HepG2 (cell line): ENCODE results near the gene NFKB2. TPM values are rescaled to one million over a fixed set of nuclear protein-coding genes. Genes with fewer than 3 reads are reported as not detected.

ENCODE experiments used
- ATAC-seq: fragments of 200-7000 bp; cut with Tn5 transposase; 3 replicates; pipeline ENCODE4 v1.9.1; 2020; ENCODE audit warnings: mild to moderate bottlenecking, moderate library complexity
- BruUV-seq: library from RNA; stranded (reverse); fragments of 400-500 nt; replicated peaks from 2 replicates; lab custom pipeline; 2021; lab: Mats Ljungman, UMichigan
- CTCF ChIA-PET: fragments of 300-600 bp; formaldehyde crosslinking; extraction: SDS; loops from one replicate; lab custom pipeline; 2021; ENCODE audit warnings: low total read pairs, inconsistent platforms, low intra/inter-chr PET ratio; lab: Yijun Ruan, JAX
- POLR2A ChIA-PET: fragments of 350-600 bp; sonication (Branson Sonifier 250); formaldehyde crosslinking; loops from one replicate; lab custom pipeline; 2020; ENCODE audit warnings: antibody characterized with exemption, inconsistent platforms; lab: Yijun Ruan, JAX
- DNase-seq: peaks from one replicate; pipeline ENCODE4 v3.0.0-alpha.2; 2015; ENCODE audit warnings: low spot score
- FAIRE-seq: peaks from 3 replicates; lab custom pipeline; 2011; peaks lifted over from hg19 to GRCh38; lab: Jason Lieb, UNC
- H2AFZ ChIP-seq: one replicate; pipeline ENCODE4 v1.6.1; 2011; ENCODE audit warnings: low read length, inconsistent platforms
- H3K27ac ChIP-seq: fragments of 300-600 bp; 3 replicates; pipeline ENCODE4 v1.8.0; 2011; ENCODE audit warnings: mixed run types, mild to moderate bottlenecking, mixed read lengths, low read length, inconsistent platforms; ENCODE audit not compliant: insufficient read depth; ENCODE audit errors: extremely low read length
- H3K27me3 ChIP-seq, 2 experiments: fragments of 200-600 bp in 1 of 2; 2 replicates in 1 of 2; 3 replicates in 1 of 2; pipeline versions ENCODE4 v1.6.0 to v1.8.0; 2011; ENCODE audit warnings: low read length in 2 of 2, mild to moderate bottlenecking in 2 of 2, moderate library complexity in 2 of 2, inconsistent platforms in 1 of 2; ENCODE audit not compliant: insufficient read depth in 2 of 2, control insufficient read depth in 1 of 2
- H3K36me3 ChIP-seq, 2 experiments: fragments of 200-600 bp in 1 of 2; replicated peaks in 1 of 2; 2 replicates in 1 of 2; 3 replicates in 1 of 2; pipeline versions ENCODE4 v1.5.1 to v1.8.0; 2011; ENCODE audit warnings: low read length in 2 of 2, inconsistent platforms in 1 of 2; ENCODE audit not compliant: insufficient read depth in 2 of 2, control insufficient read depth in 1 of 2
- H3K4me1 ChIP-seq: 2 replicates; pipeline ENCODE4 v1.5.1; 2012; ENCODE audit warnings: low read length, inconsistent platforms; ENCODE audit not compliant: insufficient read depth
- H3K4me2 ChIP-seq: 2 replicates; pipeline ENCODE4 v1.6.0; 2011; ENCODE audit warnings: low read depth, low read length, inconsistent platforms
- H3K4me3 ChIP-seq, 3 experiments: fragments of 200-600 bp in 1 of 3; sonication (generic), shearing (Covaris generic) in 1 of 3; replicated peaks in 1 of 3; 2 replicates each; pipeline ENCODE4 v1.5.1; 2011 to 2016; ENCODE audit warnings: low read length in 3 of 3, inconsistent platforms in 2 of 3, low read depth in 2 of 3, mild to moderate bottlenecking in 2 of 3, control low read depth in 1 of 3, mixed read lengths in 1 of 3; ENCODE audit not compliant: insufficient read depth in 1 of 3
- H3K79me2 ChIP-seq: one replicate; pipeline ENCODE4 v1.6.1; 2011; ENCODE audit warnings: low read length, inconsistent platforms; ENCODE audit not compliant: insufficient read depth
- H3K9ac ChIP-seq: 2 replicates; pipeline ENCODE4 v1.6.0; 2011; ENCODE audit warnings: mild to moderate bottlenecking, low read depth, low read length, inconsistent platforms; ENCODE audit not compliant: insufficient read depth
- H3K9me3 ChIP-seq: 2 replicates; pipeline ENCODE4 v1.5.1; 2012; ENCODE audit warnings: mild to moderate bottlenecking, low read length
- H4K20me1 ChIP-seq: 2 replicates; pipeline ENCODE4 v1.6.0; 2011; ENCODE audit warnings: inconsistent platforms, mild to moderate bottlenecking, low read length, moderate library complexity; ENCODE audit not compliant: insufficient read depth
- HNRNPH1 ChIP-seq: fragments of 200-400 bp; formaldehyde crosslinking; optimal IDR thresholded peaks from 2 replicates; pipeline ENCODE3; 2017; ENCODE audit warnings: mild to moderate bottlenecking, low read depth, low read length
- IRF1 ChIP-seq: sonication (generic); formaldehyde crosslinking; IDR thresholded peaks from 2 replicates; pipeline ENCODE4 v1.4.0; 2020; ENCODE audit warnings: low read depth, mild to moderate bottlenecking, missing genetic modification reagents
- XBP1 ChIP-seq: sonication (generic); formaldehyde crosslinking; IDR thresholded peaks from 2 replicates; pipeline ENCODE4 v1.5.0; 2020; ENCODE audit warnings: missing genetic modification reagents
- ZBTB43 ChIP-seq: sonication (generic); formaldehyde crosslinking; conservative IDR thresholded peaks from 2 replicates; pipeline ENCODE4 v1.4.0; 2020; ENCODE audit warnings: missing genetic modification reagents
- ZFAT ChIP-seq: sonication (generic); formaldehyde crosslinking; conservative IDR thresholded peaks from 2 replicates; pipeline ENCODE4 v1.8.1; 2023; ENCODE audit warnings: missing genetic modification reagents, inconsistent platforms
- ZNF30 ChIP-seq: sonication (generic); formaldehyde crosslinking; IDR thresholded peaks from 2 replicates; pipeline ENCODE4 v1.5.0; 2020; ENCODE audit warnings: mild to moderate bottlenecking, missing genetic modification reagents
- ZNF335 ChIP-seq: sonication (generic); formaldehyde crosslinking; IDR thresholded peaks from 2 replicates; pipeline ENCODE4 v1.4.0; 2020; ENCODE audit warnings: missing genetic modification reagents
- ZUFSP ChIP-seq: sonication (generic); formaldehyde crosslinking; IDR thresholded peaks from 2 replicates; pipeline ENCODE4 v1.9.0; 2021; ENCODE audit warnings: missing genetic modification reagents, mild to moderate bottlenecking, borderline replicate concordance
- WGBS: methylation state at CpG from one replicate; pipeline ENCODE4 v1.1.6; 2017; ENCODE audit warnings: low lambda C conversion rate; 5-methylcytosine and 5-hydroxymethylcytosine counted together
- in situ Hi-C: cut with HindIII; loops from 2 replicates; pipeline ENCODE4 v1.10.0; 2017; ENCODE audit warnings: low pct_unique_long_range_greater_than_20kb; ENCODE audit not compliant: extremely low pct_ligation_motif_present
- intact Hi-C: fragments of 100-400 bp; cut with micrococcal nuclease; formaldehyde crosslinking; loops from one replicate; pipeline ENCODE4 v1.10.0; 2022; ENCODE audit not compliant: unreplicated experiment
- polyA plus RNA-seq, 8 experiments: library from polyadenylated mRNA; depleted of rRNA in 3 of 8; stranded (reverse) in 7 of 8; unstranded in 1 of 8; fragments of >200 nt; fragmentation: Illumina TruSeq in 4 of 8; extraction: Trizol in 4 of 8; gene quantifications; 2 replicates each; pipeline versions ENCODE4 v1.2.1 to v1.2.3, GENCODE V29; 2011 to 2016; ENCODE audit warnings: low read depth in 4 of 8, missing spikeins in 1 of 8, mixed read lengths in 1 of 8; ENCODE audit not compliant: insufficient read depth in 1 of 8
- total RNA-seq, 5 experiments: library from RNA; depleted of rRNA; stranded (reverse); fragments of >200 nt; fragmentation: Illumina TruSeq; extraction: Trizol; gene quantifications; 2 replicates each; pipeline ENCODE4 v1.2.3, GENCODE V29; 2016; ENCODE audit warnings: low read depth in 1 of 5
- TF ChIP-seq, protein P1 (sequence below): sonication (generic); formaldehyde crosslinking; IDR thresholded peaks from 2 replicates; pipeline ENCODE4 v1.8.0; 2022; ENCODE audit warnings: mild to moderate bottlenecking, missing genetic modification reagents; ENCODE audit not compliant: insufficient replicate concordance
- TF ChIP-seq, protein P2 (sequence below): fragments of 450-650 bp; IDR thresholded peaks from 2 replicates; pipeline ENCODE4 v1.6.1; 2017; ENCODE audit warnings: mild to moderate bottlenecking

The NFKB2 gene
- total and polyA plus RNA-seq, 2 of the 13 experiments (the other 11 are each of a cell fraction or from before 2014, with no cell fraction given), result 7.7 to 12.5 TPM

- TF ChIP-seq XBP1 (CRISPR knock-in tag) (no peak), ZNF30 (CRISPR knock-in tag) (no peak), ZFAT (CRISPR knock-in tag) (no peak)
Observed at GRCh38 chr10:102398172-102399020, 2.9 kb downstream of the NFKB2 start (continued).

- WGBS, result 19% methylated on average over 9 of the region's 72 CpGs
- Histone ChIP-seq H2AFZ (no peak overlapping the region), H4K20me1 (no peaks in the 10 kb centered on the region), H3K9me3 (no peaks in the 10 kb centered on the region), H3K27ac (peak overlapping the region; percentile 63), H3K9ac (peak overlapping the region; percentile 65), H3K36me3 (peaks cover 0 to 4% of the 10 kb centered on the region in 2 experiments; a peak in 1 of 5 replicates), H3K4me3 (peak overlapping the region; percentile 71 to 78 (median 73); a peak in 4 of 6 replicates), H3K4me2 (peak overlapping the region; percentile 66), H3K79me2 (peaks cover 3% of the 10 kb centered on the region), H3K4me1 (peaks cover 31% of the 10 kb centered on the region), H3K27me3 (no peaks in the 10 kb centered on the region; a peak in 1 of 5 replicates)
- ChIA-PET POLR2A (interaction anchor here (0.6 to 2.6 kb wide), 5 partner anchors 14 to 62 kb away, joined by 3 to 10 read pairs (median 5); partner anchors contain the start of genes CUEDC2 and FBXL15), CTCF (interaction anchor here (1.3 kb wide), 1 partner anchor 169 kb away, joined by 12 read pairs; no protein-coding TSS in a partner anchor)
- DNase-seq (peak; percentile 68), ATAC-seq (peak; percentile 65), FAIRE-seq (peak; percentile 51)
- in situ Hi-C loops (loop anchor here (10.0 kb wide), 1 partner anchor 75 kb away; no protein-coding TSS in a partner anchor), intact Hi-C loops (loop anchor here (2.0 kb wide), 1 partner anchor 169 kb away; no protein-coding TSS in a partner anchor)
- BruUV-seq, result no TSS peak
- TF ChIP-seq, protein P1, sequence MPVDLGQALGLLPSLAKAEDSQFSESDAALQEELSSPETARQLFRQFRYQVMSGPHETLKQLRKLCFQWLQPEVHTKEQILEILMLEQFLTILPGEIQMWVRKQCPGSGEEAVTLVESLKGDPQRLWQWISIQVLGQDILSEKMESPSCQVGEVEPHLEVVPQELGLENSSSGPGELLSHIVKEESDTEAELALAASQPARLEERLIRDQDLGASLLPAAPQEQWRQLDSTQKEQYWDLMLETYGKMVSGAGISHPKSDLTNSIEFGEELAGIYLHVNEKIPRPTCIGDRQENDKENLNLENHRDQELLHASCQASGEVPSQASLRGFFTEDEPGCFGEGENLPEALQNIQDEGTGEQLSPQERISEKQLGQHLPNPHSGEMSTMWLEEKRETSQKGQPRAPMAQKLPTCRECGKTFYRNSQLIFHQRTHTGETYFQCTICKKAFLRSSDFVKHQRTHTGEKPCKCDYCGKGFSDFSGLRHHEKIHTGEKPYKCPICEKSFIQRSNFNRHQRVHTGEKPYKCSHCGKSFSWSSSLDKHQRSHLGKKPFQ (CRISPR knock-in tag), result no peak
- TF ChIP-seq, protein P2, sequence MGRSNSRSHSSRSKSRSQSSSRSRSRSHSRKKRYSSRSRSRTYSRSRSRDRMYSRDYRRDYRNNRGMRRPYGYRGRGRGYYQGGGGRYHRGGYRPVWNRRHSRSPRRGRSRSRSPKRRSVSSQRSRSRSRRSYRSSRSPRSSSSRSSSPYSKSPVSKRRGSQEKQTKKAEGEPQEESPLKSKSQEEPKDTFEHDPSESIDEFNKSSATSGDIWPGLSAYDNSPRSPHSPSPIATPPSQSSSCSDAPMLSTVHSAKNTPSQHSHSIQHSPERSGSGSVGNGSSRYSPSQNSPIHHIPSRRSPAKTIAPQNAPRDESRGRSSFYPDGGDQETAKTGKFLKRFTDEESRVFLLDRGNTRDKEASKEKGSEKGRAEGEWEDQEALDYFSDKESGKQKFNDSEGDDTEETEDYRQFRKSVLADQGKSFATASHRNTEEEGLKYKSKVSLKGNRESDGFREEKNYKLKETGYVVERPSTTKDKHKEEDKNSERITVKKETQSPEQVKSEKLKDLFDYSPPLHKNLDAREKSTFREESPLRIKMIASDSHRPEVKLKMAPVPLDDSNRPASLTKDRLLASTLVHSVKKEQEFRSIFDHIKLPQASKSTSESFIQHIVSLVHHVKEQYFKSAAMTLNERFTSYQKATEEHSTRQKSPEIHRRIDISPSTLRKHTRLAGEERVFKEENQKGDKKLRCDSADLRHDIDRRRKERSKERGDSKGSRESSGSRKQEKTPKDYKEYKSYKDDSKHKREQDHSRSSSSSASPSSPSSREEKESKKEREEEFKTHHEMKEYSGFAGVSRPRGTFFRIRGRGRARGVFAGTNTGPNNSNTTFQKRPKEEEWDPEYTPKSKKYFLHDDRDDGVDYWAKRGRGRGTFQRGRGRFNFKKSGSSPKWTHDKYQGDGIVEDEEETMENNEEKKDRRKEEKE, result no peak
- TF ChIP-seq ZUFSP (CRISPR knock-in tag), result no peak
- no peak for TF ChIP-seq ZBTB43 (CRISPR knock-in tag)
- TF ChIP-seq HNRNPH1, result no peak
- TF ChIP-seq ZNF335 (CRISPR knock-in tag), result no peak
- TF ChIP-seq IRF1 (CRISPR knock-in tag), result no peak
Observed at GRCh38 chr10:102399217-102400021, 3.9 kb downstream of the NFKB2 start.
